Thymus (tissue), 11 donors: ENCODE results near the gene RBFOX1. TPM values are rescaled to one million over a fixed set of nuclear protein-coding genes. Genes with fewer than 3 reads are reported as not detected.

ENCODE experiments used
- DNase-seq, 9 donors: peaks; one replicate each; pipeline ENCODE4 v3.0.0-alpha.2; 2013; ENCODE audit warnings: low spot score in 9 of 9, low read depth in 6 of 9, missing footprints in 1 of 9
- H3K27ac ChIP-seq, 2 donors: one replicate each; pipeline ENCODE4 v1.5.1; 2013; ENCODE audit warnings: control low read depth in 1 of 2, low read depth in 1 of 2, low read length in 1 of 2, mild to moderate bottlenecking in 1 of 2, moderate library complexity in 1 of 2
- H3K27me3 ChIP-seq, 2 donors: one replicate each; pipeline ENCODE4 v1.5.1; 2013; ENCODE audit warnings: low read length in 1 of 2; ENCODE audit not compliant: control insufficient read depth in 2 of 2, insufficient read depth in 1 of 2
- H3K36me3 ChIP-seq, 2 donors: one replicate each; pipeline ENCODE4 v1.5.1; 2013; ENCODE audit warnings: low read length in 1 of 2, mild to moderate bottlenecking in 1 of 2, moderate library complexity in 1 of 2; ENCODE audit not compliant: control insufficient read depth in 2 of 2, insufficient read depth in 2 of 2
- H3K4me1 ChIP-seq, 2 donors: one replicate each; pipeline ENCODE4 v1.5.1; 2013; ENCODE audit warnings: low read length in 2 of 2; ENCODE audit not compliant: control insufficient read depth in 2 of 2, insufficient read depth in 2 of 2
- H3K4me3 ChIP-seq, 2 donors: one replicate each; pipeline ENCODE4 v1.5.1; 2013; ENCODE audit warnings: low read length in 2 of 2, control low read depth in 1 of 2, mild to moderate bottlenecking in 1 of 2
- H3K9me3 ChIP-seq, 2 donors: one replicate each; pipeline ENCODE4 v1.5.1; 2013; ENCODE audit warnings: low read length in 1 of 2, mild to moderate bottlenecking in 1 of 2; ENCODE audit not compliant: control insufficient read depth in 2 of 2, insufficient read depth in 1 of 2
- WGBS: extraction: QIAGEN DNeasy Blood & Tissue Kit; methylation state at CpG from one replicate; pipeline ENCODE4 v1.1.7; 2013; 5-methylcytosine and 5-hydroxymethylcytosine counted together
- polyA plus RNA-seq: library from polyadenylated mRNA; stranded (reverse); fragments of 200-250 nt; gene quantifications from one replicate; pipeline ENCODE4 v1.2.3, GENCODE V29; 2013
- total RNA-seq: library from RNA; stranded (reverse); fragments of 120-200 nt; gene quantifications from one replicate; pipeline ENCODE4 v1.2.4, GENCODE V29; 2013
- donor health status: healthy.

Gene RBFOX1
- total and polyA plus RNA-seq, 2 donors = 0.23 to 0.52 TPM

- H3K4me1 ChIP-seq = no peaks in the 10 kb centered on the region
- DNase-seq = no peak
- no peak overlapping the region for H3K4me3 ChIP-seq
- H3K27me3 ChIP-seq = no peaks in the 10 kb centered on the region
- no peaks in the 10 kb centered on the region for H3K36me3 ChIP-seq
- H3K27ac ChIP-seq = no peak overlapping the region
- WGBS = 95% methylated on average over 3 of the region's 3 CpGs
- H3K9me3 ChIP-seq = no peaks in the 10 kb centered on the region
Observed at GRCh38 chr16:7325834-7326233, 6.8 kb upstream of the RBFOX1 start.

- H3K4me3 ChIP-seq = no peak overlapping the region
- no peaks in the 10 kb centered on the region for H3K36me3 ChIP-seq
- H3K27ac ChIP-seq = no peak overlapping the region
- DNase-seq = no peak
- no peaks in the 10 kb centered on the region for H3K4me1 ChIP-seq
- no peaks in the 10 kb centered on the region for H3K9me3 ChIP-seq
- 80% methylated on average over 8 of the region's 8 CpGs for WGBS
- no peaks in the 10 kb centered on the region for H3K27me3 ChIP-seq
Observed at GRCh38 chr16:7330709-7331108, 1.9 kb upstream of the RBFOX1 start.

- H3K27me3 ChIP-seq = no peaks in the 10 kb centered on the region
- H3K4me3 ChIP-seq = no peak overlapping the region
- H3K4me1 ChIP-seq = no peaks in the 10 kb centered on the region
- no peaks in the 10 kb centered on the region for H3K36me3 ChIP-seq
- H3K27ac ChIP-seq = no peak overlapping the region
- no peaks in the 10 kb centered on the region for H3K9me3 ChIP-seq
- no peak for DNase-seq
- 89% methylated on average over 6 of the region's 6 CpGs for WGBS
Observed at GRCh38 chr16:7331997-7332396, 648 bp upstream of the RBFOX1 start.

- Histone ChIP-seq H3K36me3 (no peaks in the 10 kb centered on the region), H3K4me3 (no peak overlapping the region), H3K27me3 (no peaks in the 10 kb centered on the region), H3K4me1 (no peaks in the 10 kb centered on the region), H3K9me3 (no peaks in the 10 kb centered on the region), H3K27ac (no peak overlapping the region)
- WGBS = 92% methylated on average over 6 of the region's 6 CpGs
- DNase-seq = no peak
Observed at GRCh38 chr16:7333180-7333725, 608 bp downstream of the RBFOX1 start.

GRCh38 chr16:7334801-7335560 is 2.3 kb downstream of the RBFOX1 start:
- Histone ChIP-seq H3K36me3 (no peaks in the 10 kb centered on the region), H3K4me1 (no peaks in the 10 kb centered on the region), H3K4me3 (no peak overlapping the region), H3K27me3 (no peaks in the 10 kb centered on the region), H3K27ac (no peak overlapping the region), H3K9me3 (no peaks in the 10 kb centered on the region)
- DNase-seq = no peak
- WGBS = 90% methylated on average over 3 of the region's 3 CpGs

GRCh38 chr16:7335991-7336634 is 3.5 kb downstream of the RBFOX1 start:
- no peak for DNase-seq
- no peak overlapping the region for H3K4me3 ChIP-seq
- no peaks in the 10 kb centered on the region for H3K36me3 ChIP-seq
- H3K27ac ChIP-seq = no peak overlapping the region
- H3K4me1 ChIP-seq = no peaks in the 10 kb centered on the region
- H3K9me3 ChIP-seq = no peaks in the 10 kb centered on the region
- 84% methylated on average over 3 of the region's 3 CpGs for WGBS
- H3K27me3 ChIP-seq = no peaks in the 10 kb centered on the region

- whole genome bisulfite sequencing = 72% methylated on average over 1 of the region's 1 CpG
- H3K9me3 ChIP-seq = no peaks in the 10 kb centered on the region
- no peaks in the 10 kb centered on the region for H3K27me3 ChIP-seq
- H3K27ac ChIP-seq = no peak overlapping the region
- DNase-seq = no peak
- no peaks in the 10 kb centered on the region for H3K36me3 ChIP-seq
- H3K4me3 ChIP-seq = no peak overlapping the region
- no peaks in the 10 kb centered on the region for H3K4me1 ChIP-seq
Observed at GRCh38 chr16:7336742-7337141, 4.1 kb downstream of the RBFOX1 start.

GRCh38 chr16:7338826-7339225 is 6.2 kb downstream of the RBFOX1 start:
- Histone ChIP-seq H3K27me3 (no peaks in the 10 kb centered on the region), H3K9me3 (no peaks in the 10 kb centered on the region), H3K4me3 (no peak overlapping the region), H3K27ac (no peak overlapping the region), H3K4me1 (no peaks in the 10 kb centered on the region), H3K36me3 (no peaks in the 10 kb centered on the region)
- 92% methylated on average over 4 of the region's 4 CpGs for WGBS
- no peak for DNase-seq

- Histone ChIP-seq H3K4me3 (no peak overlapping the region), H3K27me3 (no peaks in the 10 kb centered on the region), H3K9me3 (no peaks in the 10 kb centered on the region), H3K27ac (no peak overlapping the region), H3K36me3 (no peaks in the 10 kb centered on the region), H3K4me1 (no peaks in the 10 kb centered on the region)
- 97% methylated on average over 1 of the region's 1 CpG for WGBS
- no peak for DNase-seq
Observed at GRCh38 chr16:7339700-7340099, 7.1 kb downstream of the RBFOX1 start.
